ENCODE results near the gene PHETA2. TPM values are rescaled to one million over a fixed set of nuclear protein-coding genes. Genes with fewer than 3 reads are reported as not detected.

PHETA2 gene, protein sequence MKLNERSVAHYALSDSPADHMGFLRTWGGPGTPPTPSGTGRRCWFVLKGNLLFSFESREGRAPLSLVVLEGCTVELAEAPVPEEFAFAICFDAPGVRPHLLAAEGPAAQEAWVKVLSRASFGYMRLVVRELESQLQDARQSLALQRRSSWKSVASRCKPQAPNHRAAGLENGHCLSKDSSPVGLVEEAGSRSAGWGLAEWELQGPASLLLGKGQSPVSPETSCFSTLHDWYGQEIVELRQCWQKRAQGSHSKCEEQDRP
- polyA plus RNA-seq (2013, experiment 1 of 2): 4.6 TPM
- polyA plus RNA-seq (2013, experiment 2 of 2): 4.3 TPM

GRCh38 chr22:42074132-42074811 lies at the start of gene PHETA2:
TSS of gene PHETA2 (plus strand) at chr22:42074248. CDS start at chr22:42077294, 3,046 bp downstream.
- peak within 1 kb of the TSS; percentile 34 for H3K23ac ChIP-seq (ENCODE audit: low read length)
- H3K27me3 ChIP-seq (ENCODE audit: insufficient read depth, low read length, poor library complexity): no peaks in the 10 kb centered on the region
- H3K4me3 ChIP-seq (ENCODE audit: low read length): peak within 1 kb of the TSS; percentile 21
- no peak within 1 kb of the TSS for H3K27ac ChIP-seq (ENCODE audit: low read depth, low read length)
- peak within 1 kb of the TSS; percentile 69 for H3K9ac ChIP-seq (ENCODE audit: low read length)
- peaks cover 2% of the 10 kb centered on the region for H3K79me1 ChIP-seq (ENCODE audit: low read length)
- DNase-seq: peak; percentile 46
- H3K18ac ChIP-seq (ENCODE audit: low read length): peak within 1 kb of the TSS; percentile 25
- H4K5ac ChIP-seq (ENCODE audit: low read length): no peak within 1 kb of the TSS
- no peak within 1 kb of the TSS for H2BK15ac ChIP-seq (replicated peaks; ENCODE audit: low read depth)
- H3K4me1 ChIP-seq (ENCODE audit: control insufficient read depth, low read depth, low read length): peaks cover 7% of the 10 kb centered on the region
- H3K79me2 ChIP-seq (ENCODE audit: control insufficient read depth, insufficient read depth, low read length): no peaks in the 10 kb centered on the region
- peak within 1 kb of the TSS; percentile 69 for H3K56ac ChIP-seq (ENCODE audit: low read length)
- peak within 1 kb of the TSS; percentile 17 for H3K4me2 ChIP-seq (ENCODE audit: low read length)
- no CpG with 5 or more reads among the region's 55 CpGs for WGBS (ENCODE audit: extremely low coverage, insufficient coverage, low lambda C conversion rate)
- peak within 1 kb of the TSS; percentile 64 for H2AK5ac ChIP-seq (ENCODE audit: low read length)
- H4K8ac ChIP-seq (ENCODE audit: low read depth, low read length): peak within 1 kb of the TSS; percentile 76
- no peaks in the 10 kb centered on the region for H3K36me3 ChIP-seq (ENCODE audit: control insufficient read depth, insufficient read depth, low read length)
- H2BK5ac ChIP-seq (ENCODE audit: low read length): no peak within 1 kb of the TSS
- H3K4ac ChIP-seq (ENCODE audit: low read depth, low read length): peak within 1 kb of the TSS; percentile 82
- no peak within 1 kb of the TSS for H2BK120ac ChIP-seq (ENCODE audit: low read depth, low read length)

DNA sequence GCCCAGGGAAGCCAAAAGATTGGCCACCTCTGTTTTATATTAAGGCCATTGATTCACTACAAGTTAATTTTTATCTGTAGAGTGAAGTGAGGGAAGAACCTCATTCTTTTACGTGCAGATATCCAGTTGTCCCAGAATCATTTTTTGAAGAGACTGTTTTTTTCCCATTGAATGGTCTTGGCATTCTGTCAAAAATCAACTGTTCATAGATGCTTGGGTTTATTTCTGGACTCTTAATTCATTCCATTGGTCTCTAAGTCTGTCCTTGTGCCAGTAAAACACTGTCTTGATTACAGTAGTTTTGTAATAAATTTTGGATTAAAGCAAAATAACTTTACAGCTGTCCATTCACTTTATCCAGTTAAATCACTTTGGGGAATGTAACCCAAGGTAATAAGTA lies 48.6 kb upstream of the PHETA2 start:
- Histone ChIP-seq H3K36me3 (ENCODE audit: control insufficient read depth, insufficient read depth, low read length) (no peaks in the 10 kb centered on the region), H3K27me3 (ENCODE audit: insufficient read depth, low read length, poor library complexity) (no peaks in the 10 kb centered on the region), H2BK15ac (replicated peaks; ENCODE audit: low read depth) (no peak overlapping the region), H3K27ac (ENCODE audit: low read depth, low read length) (no peak overlapping the region), H3K4me3 (ENCODE audit: low read length) (no peak overlapping the region), H3K56ac (ENCODE audit: low read length) (no peak overlapping the region), H2BK120ac (ENCODE audit: low read depth, low read length) (no peak overlapping the region), H3K79me2 (ENCODE audit: control insufficient read depth, insufficient read depth, low read length) (no peaks in the 10 kb centered on the region), H2AK5ac (ENCODE audit: low read length) (no peak overlapping the region), H3K23ac (ENCODE audit: low read length) (no peak overlapping the region), H4K8ac (ENCODE audit: low read depth, low read length) (no peak overlapping the region), H2BK5ac (ENCODE audit: low read length) (no peak overlapping the region), H3K4ac (ENCODE audit: low read depth, low read length) (no peak overlapping the region), H3K79me1 (ENCODE audit: low read length) (no peaks in the 10 kb centered on the region), H3K18ac (ENCODE audit: low read length) (no peak overlapping the region), H4K5ac (ENCODE audit: low read length) (no peak overlapping the region), H3K9ac (ENCODE audit: low read length) (no peak overlapping the region), H3K4me2 (ENCODE audit: low read length) (no peak overlapping the region), H3K4me1 (ENCODE audit: control insufficient read depth, low read depth, low read length) (no peaks in the 10 kb centered on the region)
- no peak for DNase-seq
- WGBS (ENCODE audit: extremely low coverage, insufficient coverage, low lambda C conversion rate): no CpG with 5 or more reads among the region's 1 CpG

DNA sequence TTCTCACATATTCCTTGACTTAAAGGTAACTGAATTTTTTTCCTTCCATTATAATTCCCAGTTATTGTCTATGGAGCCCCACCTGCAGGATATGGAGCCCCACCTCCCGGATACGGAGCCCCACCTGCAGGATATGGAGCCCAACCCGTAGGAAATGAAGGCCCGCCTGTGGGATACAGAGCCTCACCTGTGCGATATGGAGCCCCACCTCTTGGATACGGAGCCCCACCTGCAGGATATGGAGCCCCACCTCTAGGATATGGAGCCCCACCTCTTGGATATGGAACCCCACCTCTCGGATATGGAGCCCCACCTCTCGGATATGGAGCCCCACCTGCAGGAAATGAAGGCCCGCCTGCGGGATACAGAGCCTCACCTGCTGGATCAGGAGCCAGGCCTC lies 47.3 kb upstream of the PHETA2 start:
- H3K36me3 ChIP-seq (ENCODE audit: control insufficient read depth, insufficient read depth, low read length): no peaks in the 10 kb centered on the region
- H3K4me1 ChIP-seq (ENCODE audit: control insufficient read depth, low read depth, low read length): no peaks in the 10 kb centered on the region
- H2BK15ac ChIP-seq (replicated peaks; ENCODE audit: low read depth): no peak overlapping the region
- no peak overlapping the region for H2AK5ac ChIP-seq (ENCODE audit: low read length)
- no peak overlapping the region for H3K4me3 ChIP-seq (ENCODE audit: low read length)
- H3K9ac ChIP-seq (ENCODE audit: low read length): no peak overlapping the region
- H2BK5ac ChIP-seq (ENCODE audit: low read length): no peak overlapping the region
- H3K4me2 ChIP-seq (ENCODE audit: low read length): no peak overlapping the region
- H4K8ac ChIP-seq (ENCODE audit: low read depth, low read length): no peak overlapping the region
- H3K27me3 ChIP-seq (ENCODE audit: insufficient read depth, low read length, poor library complexity): peaks cover 3% of the 10 kb centered on the region
- no peak overlapping the region for H2BK120ac ChIP-seq (ENCODE audit: low read depth, low read length)
- H3K56ac ChIP-seq (ENCODE audit: low read length): no peak overlapping the region
- H3K18ac ChIP-seq (ENCODE audit: low read length): no peak overlapping the region
- no peak overlapping the region for H3K23ac ChIP-seq (ENCODE audit: low read length)
- H3K79me1 ChIP-seq (ENCODE audit: low read length): no peaks in the 10 kb centered on the region
- no peak overlapping the region for H3K4ac ChIP-seq (ENCODE audit: low read depth, low read length)
- no peak for DNase-seq
- no peak overlapping the region for H4K5ac ChIP-seq (ENCODE audit: low read length)
- no peaks in the 10 kb centered on the region for H3K79me2 ChIP-seq (ENCODE audit: control insufficient read depth, insufficient read depth, low read length)
- H3K27ac ChIP-seq (ENCODE audit: low read depth, low read length): no peak overlapping the region
- no CpG with 5 or more reads among the region's 10 CpGs for WGBS (ENCODE audit: extremely low coverage, insufficient coverage, low lambda C conversion rate)

DNA sequence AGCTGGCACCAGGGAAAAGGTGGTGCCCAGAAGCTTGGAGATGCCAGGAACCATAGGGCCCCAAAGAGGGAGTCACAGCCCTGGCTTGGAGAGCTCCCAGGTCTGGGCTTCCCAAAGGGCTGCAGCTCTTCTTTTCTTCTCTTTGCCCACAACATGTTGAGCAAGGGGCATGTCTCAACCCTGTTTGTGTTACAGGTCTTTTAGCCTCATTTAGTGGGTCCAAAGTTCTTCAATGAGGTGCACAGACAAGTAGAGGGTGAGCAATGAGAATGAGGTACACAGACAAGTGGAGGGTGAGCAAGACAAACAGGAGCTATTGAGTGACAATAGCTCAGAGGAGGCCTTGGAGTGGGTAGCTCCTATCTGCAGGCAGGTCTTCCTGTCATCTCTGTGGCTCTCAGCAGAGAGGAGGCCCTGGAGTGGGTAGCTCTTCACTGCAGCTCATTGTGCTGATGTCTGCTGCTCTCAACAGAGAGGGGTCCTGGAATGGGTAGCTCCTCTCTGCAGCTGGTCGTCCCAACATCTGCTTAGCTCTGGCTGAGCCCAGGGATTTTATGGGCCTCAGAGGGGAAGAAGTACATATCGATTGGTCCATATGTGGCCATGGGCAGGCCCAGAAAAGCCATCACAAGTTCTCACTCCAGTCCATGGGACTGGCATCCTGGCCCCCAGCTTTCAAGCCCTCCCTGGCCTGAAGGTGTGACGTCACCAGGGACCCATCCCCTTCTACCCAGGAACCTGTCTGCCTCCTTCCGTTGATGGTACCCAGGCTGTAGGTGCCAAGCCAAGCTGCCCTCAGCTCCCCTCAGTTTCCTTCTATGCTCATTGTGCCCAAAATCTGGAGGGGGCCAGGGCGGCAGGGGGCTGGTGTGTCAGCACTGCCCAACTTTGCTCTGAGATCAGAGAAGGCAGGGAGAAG lies 40.5 kb upstream of the PHETA2 start:
- no CpG with 5 or more reads among the region's 5 CpGs for WGBS (ENCODE audit: extremely low coverage, insufficient coverage, low lambda C conversion rate)
- H3K9ac ChIP-seq (ENCODE audit: low read length): no peak overlapping the region
- H3K27me3 ChIP-seq (ENCODE audit: insufficient read depth, low read length, poor library complexity): peaks cover 3% of the 10 kb centered on the region
- H3K4me1 ChIP-seq (ENCODE audit: control insufficient read depth, low read depth, low read length): no peaks in the 10 kb centered on the region
- H2BK120ac ChIP-seq (ENCODE audit: low read depth, low read length): no peak overlapping the region
- H3K4me3 ChIP-seq (ENCODE audit: low read length): no peak overlapping the region
- H2BK5ac ChIP-seq (ENCODE audit: low read length): no peak overlapping the region
- no peak overlapping the region for H3K56ac ChIP-seq (ENCODE audit: low read length)
- H3K36me3 ChIP-seq (ENCODE audit: control insufficient read depth, insufficient read depth, low read length): no peaks in the 10 kb centered on the region
- H3K23ac ChIP-seq (ENCODE audit: low read length): no peak overlapping the region
- no peak overlapping the region for H3K27ac ChIP-seq (ENCODE audit: low read depth, low read length)
- H3K79me1 ChIP-seq (ENCODE audit: low read length): no peaks in the 10 kb centered on the region
- H3K18ac ChIP-seq (ENCODE audit: low read length): no peak overlapping the region
- H2BK15ac ChIP-seq (replicated peaks; ENCODE audit: low read depth): no peak overlapping the region
- no peak overlapping the region for H3K4ac ChIP-seq (ENCODE audit: low read depth, low read length)
- no peak overlapping the region for H3K4me2 ChIP-seq (ENCODE audit: low read length)
- no peaks in the 10 kb centered on the region for H3K79me2 ChIP-seq (ENCODE audit: control insufficient read depth, insufficient read depth, low read length)
- no peak overlapping the region for H2AK5ac ChIP-seq (ENCODE audit: low read length)
- H4K8ac ChIP-seq (ENCODE audit: low read depth, low read length): no peak overlapping the region
- H4K5ac ChIP-seq (ENCODE audit: low read length): no peak overlapping the region
- peak; percentile 4 for DNase-seq

- peaks cover 3% of the 10 kb centered on the region for H3K27me3 ChIP-seq (ENCODE audit: insufficient read depth, low read length, poor library complexity)
- H3K18ac ChIP-seq (ENCODE audit: low read length): no peak overlapping the region
- H3K79me1 ChIP-seq (ENCODE audit: low read length): no peaks in the 10 kb centered on the region
- no peak overlapping the region for H3K9ac ChIP-seq (ENCODE audit: low read length)
- H3K36me3 ChIP-seq (ENCODE audit: control insufficient read depth, insufficient read depth, low read length): no peaks in the 10 kb centered on the region
- H2BK120ac ChIP-seq (ENCODE audit: low read depth, low read length): no peak overlapping the region
- no peak overlapping the region for H3K4me3 ChIP-seq (ENCODE audit: low read length)
- DNase-seq: no peak
- no peak overlapping the region for H3K4me2 ChIP-seq (ENCODE audit: low read length)
- no peak overlapping the region for H4K5ac ChIP-seq (ENCODE audit: low read length)
- H3K4ac ChIP-seq (ENCODE audit: low read depth, low read length): no peak overlapping the region
- H3K4me1 ChIP-seq (ENCODE audit: control insufficient read depth, low read depth, low read length): no peaks in the 10 kb centered on the region
- H2BK5ac ChIP-seq (ENCODE audit: low read length): no peak overlapping the region
- H3K27ac ChIP-seq (ENCODE audit: low read depth, low read length): no peak overlapping the region
- H3K23ac ChIP-seq (ENCODE audit: low read length): no peak overlapping the region
- H2BK15ac ChIP-seq (replicated peaks; ENCODE audit: low read depth): no peak overlapping the region
- no peak overlapping the region for H3K56ac ChIP-seq (ENCODE audit: low read length)
- WGBS (ENCODE audit: extremely low coverage, insufficient coverage, low lambda C conversion rate): no CpG with 5 or more reads among the region's 8 CpGs
- H4K8ac ChIP-seq (ENCODE audit: low read depth, low read length): no peak overlapping the region
- no peak overlapping the region for H2AK5ac ChIP-seq (ENCODE audit: low read length)
- no peaks in the 10 kb centered on the region for H3K79me2 ChIP-seq (ENCODE audit: control insufficient read depth, insufficient read depth, low read length)
These were observed 38.8 kb upstream of the PHETA2 start for GRCh38 chr22:42035256-42035655.

Data from mesendoderm (in vitro differentiated cells).